ENCODE results near the gene ASTN2. TPM values are rescaled to one million over a fixed set of nuclear protein-coding genes. Genes with fewer than 3 reads are reported as not detected.
"Not testable (repeated sequence)": the region's sequence is repeated elsewhere in the genome, so short reads cannot be mapped to it uniquely, and the experiment has no call there.

Gene ASTN2
- total RNA-seq, 1 donor from 2014 or later: 2.1 TPM

DNA sequence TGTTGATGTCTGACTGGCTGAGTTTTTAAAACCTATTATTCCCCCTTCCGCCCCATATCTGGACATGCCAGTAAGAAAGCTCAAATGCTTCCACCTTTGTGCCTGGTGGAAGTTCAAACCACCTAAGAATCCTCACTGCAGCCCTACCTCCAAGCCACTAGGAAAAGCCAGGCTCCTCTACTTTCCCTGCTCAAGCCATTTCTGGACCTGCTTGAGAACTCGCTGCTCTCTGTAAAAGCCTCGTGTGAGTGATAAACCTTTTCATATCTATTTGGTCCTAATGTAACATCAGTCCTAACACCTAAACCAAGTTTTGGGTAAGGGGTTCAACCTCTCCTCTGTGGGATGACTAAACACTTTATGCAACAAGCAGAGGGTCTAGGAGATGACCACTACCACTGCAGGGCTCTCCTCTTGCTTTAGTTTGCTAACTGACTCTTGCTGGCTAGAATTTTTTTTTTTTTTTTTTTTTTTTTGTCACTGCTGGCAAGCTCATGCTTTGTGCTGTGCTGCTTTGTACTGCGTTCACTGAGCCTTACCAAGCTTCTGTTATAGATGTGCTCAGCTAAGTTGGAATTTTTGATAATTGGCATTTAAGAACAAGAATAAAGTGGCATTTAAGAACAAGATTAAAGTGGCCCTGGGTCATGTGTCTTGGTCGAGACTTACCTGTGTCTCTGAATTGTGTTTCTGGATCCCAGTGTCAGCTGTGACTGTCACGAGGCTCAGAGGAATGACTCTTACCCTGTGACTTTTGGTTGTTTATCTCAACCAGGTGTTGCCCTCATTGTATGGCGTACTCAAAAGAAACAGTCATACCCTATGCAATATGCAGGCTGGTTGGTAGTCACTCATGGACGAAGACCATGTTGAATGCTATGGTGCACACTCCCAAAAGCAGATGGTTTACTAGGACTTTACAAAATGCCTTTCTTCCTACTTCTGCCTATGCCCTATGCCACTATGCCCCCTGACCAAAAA lies 708.3 kb downstream of the ASTN2 start:
- no peak for DNase-seq (ENCODE audit: low read depth, low spot score)

DNA sequence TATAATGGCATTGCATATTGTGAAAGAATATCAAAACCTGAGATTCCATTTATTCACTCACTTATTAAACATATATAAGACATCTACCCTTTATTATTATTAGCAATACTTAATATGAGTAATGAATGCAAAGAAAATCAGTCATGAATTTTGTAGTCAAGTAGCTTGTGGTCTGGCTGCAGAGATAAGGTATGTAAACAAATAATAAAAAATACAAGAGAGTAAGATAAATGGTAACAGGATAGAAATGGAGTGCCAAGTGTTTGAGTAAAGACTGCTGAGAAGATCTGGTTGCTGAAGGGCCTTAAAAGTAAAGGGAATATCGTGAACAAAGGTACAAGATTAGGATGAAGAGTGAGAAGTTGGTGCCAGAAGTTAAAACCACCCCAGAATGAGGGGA lies 709.3 kb downstream of the ASTN2 start:
- DNase-seq (ENCODE audit: low read depth, low spot score): no peak

DNA sequence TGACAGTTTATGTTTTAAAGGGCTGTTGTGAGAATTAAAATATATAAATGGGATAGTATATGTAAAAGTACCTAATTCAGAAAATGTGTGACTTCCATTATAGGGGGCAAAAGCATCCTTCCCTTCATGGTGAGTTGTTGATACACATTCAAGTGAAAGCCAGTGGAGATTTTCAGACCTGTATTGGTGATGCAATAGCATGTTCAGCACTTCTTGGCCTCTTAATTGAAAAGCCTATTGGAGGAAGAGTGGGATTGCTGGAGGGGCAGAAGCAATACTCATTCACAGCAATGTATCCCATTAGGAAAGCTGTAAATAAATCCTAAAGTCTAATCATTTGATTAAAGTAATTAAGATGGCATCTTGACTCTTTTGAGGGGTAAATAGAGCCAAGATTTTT lies 710.4 kb downstream of the ASTN2 start:
- DNase-seq (ENCODE audit: low read depth, low spot score): no peak

DNA sequence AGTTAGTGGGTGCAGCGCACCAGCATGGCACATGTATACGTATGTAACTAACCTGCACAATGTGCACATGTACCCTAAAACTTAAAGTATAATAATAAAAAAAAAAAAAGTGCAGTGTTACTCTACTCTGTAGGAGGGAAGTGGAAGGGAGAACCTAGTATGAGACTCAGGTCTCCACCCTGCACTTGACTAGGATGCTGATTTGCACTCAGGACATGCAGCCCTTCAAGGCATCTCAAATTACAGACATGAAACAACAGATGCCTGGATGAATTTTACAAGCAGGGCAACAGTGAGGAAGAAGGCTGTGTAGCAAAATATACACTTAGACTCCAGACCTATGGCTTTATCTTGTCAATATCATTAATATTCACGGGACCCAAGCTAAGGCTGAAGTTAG lies 711.2 kb downstream of the ASTN2 start:
- no peak for DNase-seq (ENCODE audit: low read depth, low spot score)

DNA sequence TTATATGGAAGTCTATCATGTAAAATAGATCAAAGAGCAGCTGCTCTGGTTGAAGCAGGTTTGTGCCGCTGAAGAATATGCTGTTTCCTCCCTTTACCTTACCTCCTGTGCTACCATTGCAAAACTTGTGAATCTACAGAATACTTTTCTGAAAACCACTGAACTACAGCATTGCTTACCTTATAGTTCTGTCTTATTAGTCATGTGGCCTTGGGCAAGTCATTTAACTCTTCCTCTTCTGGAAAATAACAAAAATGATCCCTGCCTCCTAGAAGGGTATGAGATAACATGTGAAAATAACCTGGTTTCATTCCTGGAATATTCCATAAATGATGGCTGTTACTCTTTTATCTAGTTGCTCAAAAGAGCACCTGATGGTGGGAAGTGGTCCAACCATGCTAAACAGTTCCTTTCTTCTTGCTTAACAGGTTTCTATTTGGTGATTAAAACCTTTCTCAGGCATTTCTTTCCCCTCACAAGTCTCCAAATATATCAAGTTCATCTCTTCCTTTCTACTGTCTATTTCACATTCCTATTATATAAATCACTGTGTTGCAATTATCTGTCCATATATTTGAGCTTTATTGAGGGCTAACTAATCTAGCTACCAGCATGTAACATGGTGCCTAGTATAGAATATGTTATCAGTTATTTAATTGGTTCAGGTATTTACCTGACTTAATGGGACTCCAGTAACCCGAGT lies 712.8 kb downstream of the ASTN2 start:
- no peak for DNase-seq (ENCODE audit: low read depth, low spot score)

DNA sequence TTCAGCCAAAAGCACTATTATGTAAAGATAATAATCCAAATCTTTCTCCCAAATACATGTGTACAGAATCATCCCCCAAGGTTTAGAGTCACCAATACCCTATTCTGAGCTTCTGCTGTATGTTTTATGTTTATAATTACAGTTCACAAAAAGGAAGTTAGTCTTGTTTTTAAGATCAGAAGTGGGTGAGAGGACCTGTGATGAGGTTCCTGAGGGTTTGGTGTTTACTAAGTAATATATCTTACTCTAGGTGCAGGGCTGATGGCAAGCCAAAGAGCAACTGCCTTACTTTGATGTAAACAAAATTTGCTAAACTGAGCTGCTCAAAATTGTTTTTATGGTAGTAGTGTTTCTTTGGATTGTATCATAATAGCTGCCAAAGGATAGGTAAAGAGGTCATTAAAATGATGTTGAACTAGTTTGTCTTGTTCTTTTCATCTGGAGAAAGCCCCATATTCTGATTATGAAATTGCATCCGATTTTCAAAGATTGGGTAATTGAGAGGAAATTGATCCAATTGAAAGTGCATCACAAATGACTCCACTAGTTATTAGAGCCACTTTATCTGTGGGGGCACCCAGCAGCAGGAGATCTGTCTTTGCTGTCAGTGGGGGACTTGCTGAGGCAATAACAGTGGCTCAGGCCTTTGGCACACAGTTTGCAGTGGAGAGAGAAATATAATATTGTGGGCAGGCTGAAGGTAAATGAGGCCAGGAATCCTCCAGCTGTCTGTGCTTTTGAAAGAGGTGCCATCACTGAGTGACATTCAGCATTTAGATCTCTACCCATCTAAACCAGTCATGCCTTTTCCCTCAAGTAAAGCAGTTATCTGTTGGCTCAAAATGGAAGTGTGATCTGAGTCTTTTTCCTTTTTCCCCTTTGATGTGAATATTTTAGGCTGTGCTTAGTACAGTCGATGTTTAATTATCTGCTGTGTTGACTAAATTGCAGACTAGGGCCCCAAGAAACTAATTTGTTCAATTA lies 713.7 kb downstream of the ASTN2 start:
- no peak for DNase-seq (ENCODE audit: low read depth, low spot score)

DNA sequence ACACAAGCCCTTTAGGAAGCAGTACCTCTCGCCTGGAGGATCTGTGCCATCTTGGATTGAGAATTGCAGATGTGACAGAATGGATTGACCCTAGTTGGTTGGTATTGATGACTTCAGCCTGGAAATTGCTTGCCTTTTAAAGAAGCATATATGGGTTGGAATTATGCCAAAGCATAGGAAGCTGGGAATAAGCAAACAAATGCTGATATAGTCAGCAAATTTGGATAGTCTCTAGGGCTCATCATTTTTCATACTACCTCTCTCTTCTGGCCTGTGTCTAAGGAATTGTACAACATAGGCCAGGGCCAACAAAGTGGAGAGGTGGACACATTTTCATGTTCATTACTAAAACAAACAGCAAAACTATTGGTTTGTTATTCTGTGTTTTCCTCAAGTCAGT lies 714.6 kb downstream of the ASTN2 start:
- no peak for DNase-seq (ENCODE audit: low read depth, low spot score)

DNA sequence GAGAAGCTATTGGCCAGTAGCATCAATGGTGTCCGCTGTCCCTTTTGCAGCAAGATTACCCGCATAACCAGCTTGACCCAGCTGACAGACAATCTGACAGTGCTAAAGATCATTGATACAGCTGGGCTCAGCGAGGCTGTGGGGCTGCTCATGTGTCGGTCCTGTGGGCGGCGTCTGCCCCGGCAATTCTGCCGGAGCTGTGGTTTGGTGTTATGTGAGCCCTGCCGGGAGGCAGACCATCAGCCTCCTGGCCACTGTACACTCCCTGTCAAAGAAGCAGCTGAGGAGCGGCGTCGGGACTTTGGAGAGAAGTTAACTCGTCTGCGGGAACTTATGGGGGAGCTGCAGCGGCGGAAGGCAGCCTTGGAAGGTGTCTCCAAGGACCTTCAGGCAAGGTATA lies 717.0 kb downstream of the ASTN2 start:
- no peak for DNase-seq (ENCODE audit: low read depth, low spot score)

DNA sequence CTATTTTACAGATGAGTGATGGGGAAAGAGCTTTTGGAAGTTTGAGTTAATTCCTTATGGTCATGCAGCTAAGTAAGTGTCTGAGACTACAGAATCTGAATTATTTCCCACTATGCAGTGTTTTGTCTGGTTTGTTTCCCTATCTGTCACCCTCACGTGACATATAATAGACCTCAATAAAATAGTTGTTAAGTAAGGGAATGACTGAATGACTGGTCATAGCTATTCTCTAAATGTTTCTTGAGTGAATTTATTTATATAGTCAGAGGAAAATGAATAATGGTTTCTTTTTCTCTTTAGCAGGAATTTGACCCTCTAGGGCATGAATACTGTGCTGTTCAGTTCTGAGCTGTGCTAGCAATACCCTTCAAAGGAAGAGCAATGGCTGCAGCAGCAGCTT lies 717.5 kb downstream of the ASTN2 start:
- DNase-seq (ENCODE audit: low read depth, low spot score): no peak

DNA sequence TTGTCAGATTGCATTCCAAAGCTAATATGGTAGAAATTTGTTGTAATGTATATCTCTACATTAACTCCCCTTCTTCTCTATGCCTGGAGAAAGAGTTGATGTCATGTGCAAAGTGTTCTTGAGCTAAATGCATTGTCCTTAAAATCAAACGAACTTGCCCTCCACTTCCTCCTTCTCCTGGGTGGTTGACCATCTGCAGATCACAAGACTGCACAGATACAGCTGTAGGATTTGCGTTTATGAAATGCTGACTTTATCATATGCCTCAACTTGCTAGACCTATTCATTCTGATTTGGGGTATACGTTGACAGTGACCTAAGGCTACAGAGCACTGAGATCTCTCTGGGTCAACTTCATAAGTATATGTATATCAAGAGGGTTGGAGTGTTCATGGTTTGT lies 719.4 kb downstream of the ASTN2 start:
- DNase-seq (ENCODE audit: low read depth, low spot score): no peak

DNA sequence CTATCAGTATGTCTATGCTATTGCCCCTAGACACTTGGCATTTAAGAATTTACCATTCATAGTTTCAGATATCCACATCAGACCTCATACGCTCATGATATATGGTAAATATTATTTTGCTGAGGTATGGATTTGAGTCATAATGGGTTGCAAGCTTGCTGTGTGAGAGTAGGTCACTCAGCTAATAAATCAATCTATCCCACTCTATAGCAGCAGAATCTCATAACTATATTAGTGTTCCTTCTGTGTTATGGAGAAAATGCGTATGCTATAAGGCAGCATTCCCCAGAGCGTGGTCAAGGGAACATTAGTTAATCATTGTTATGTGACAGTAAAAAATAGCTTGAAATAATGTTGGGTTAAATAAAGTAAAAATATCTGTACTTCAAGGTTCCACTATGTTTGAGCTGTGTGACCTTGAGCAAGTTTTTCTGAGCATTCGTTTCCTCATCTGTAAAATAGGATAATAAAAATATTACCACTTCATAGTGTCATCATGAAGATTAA lies 720.0 kb downstream of the ASTN2 start:
- no peak for DNase-seq (ENCODE audit: low read depth, low spot score)

DNA sequence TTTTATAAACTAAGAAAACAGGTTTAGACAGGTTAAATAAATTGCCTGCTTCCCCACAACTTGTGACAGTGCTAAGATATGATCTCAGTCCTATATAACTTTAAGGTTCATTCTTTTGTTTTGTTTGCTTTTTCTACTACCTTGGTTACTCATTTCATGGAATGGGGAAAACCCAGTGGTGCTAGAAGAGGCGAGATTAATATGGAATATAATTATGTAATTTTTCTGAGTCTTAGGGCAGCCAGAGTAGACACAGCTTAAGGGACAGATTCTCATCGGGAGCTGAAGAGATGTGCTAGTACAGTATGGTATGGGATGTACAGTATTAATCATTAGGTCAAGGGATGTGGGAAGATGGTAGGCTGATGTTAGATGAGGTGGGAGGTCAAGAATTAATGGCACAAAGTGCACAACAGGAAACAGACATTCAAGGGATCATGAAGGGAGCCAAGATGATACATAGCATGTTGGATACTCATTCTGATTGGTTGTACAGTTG lies 721.6 kb downstream of the ASTN2 start:
- no peak for DNase-seq (ENCODE audit: low read depth, low spot score)

DNA sequence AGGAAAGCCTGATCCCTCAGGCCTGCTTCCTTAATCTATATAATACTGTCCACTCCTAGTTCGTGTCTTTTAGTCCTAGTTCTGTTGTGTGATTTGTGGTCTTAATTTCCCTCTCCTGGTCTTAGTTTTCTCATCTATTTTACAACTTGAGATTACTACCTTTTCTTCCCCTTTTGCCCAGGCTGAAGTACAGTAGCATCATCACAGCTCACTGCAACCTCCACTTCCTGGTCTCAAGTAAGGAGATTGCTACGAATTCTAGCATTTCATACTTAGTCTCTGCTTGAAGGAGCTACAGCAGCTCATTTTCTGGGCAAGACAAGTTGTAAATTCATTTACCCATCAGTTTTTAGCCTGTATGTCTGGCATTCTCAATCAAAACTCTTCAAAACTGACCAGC lies 722.2 kb downstream of the ASTN2 start:
- DNase-seq (ENCODE audit: low read depth, low spot score): no peak

DNA sequence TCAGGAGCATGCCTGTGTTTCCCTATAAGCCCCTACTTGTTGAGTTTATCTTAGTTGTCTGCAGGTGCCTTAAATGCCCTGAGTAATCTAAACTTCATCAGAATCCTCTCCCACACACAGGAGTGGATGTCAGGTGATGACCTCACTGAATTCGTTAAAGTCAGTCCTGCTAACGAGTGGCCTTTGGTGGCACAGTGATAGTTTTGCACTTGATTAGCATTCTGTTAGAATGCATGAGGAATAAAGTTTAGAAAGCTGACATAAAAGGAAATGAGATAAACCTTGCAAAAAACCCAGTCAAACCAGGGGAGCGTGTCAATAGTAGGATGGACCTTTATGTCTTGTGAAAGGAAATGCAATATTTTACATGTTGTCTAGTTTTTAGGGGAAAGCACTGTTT lies 723.2 kb downstream of the ASTN2 start:
- no peak for DNase-seq (ENCODE audit: low read depth, low spot score)

DNA sequence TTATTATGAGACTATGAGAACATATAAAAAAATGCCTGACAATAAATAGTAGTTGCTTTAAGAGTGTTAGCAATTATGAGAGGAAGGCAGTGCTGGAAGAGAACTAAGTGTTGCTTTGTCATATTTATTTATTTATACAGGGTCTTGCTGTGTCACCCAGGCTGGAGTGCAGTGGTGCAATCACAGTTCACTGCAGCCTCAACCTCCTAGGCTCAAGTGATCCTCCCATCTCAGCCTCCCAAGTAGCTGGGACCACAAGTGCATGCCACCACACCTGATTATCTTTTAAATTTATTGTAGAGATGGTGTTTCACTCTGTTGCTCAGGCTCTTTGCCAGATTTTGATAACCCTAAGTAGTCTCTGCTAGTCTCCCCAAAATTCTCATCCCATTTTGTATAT lies 724.1 kb downstream of the ASTN2 start:
- not testable (repeated sequence) for DNase-seq (ENCODE audit: low read depth, low spot score)

DNA sequence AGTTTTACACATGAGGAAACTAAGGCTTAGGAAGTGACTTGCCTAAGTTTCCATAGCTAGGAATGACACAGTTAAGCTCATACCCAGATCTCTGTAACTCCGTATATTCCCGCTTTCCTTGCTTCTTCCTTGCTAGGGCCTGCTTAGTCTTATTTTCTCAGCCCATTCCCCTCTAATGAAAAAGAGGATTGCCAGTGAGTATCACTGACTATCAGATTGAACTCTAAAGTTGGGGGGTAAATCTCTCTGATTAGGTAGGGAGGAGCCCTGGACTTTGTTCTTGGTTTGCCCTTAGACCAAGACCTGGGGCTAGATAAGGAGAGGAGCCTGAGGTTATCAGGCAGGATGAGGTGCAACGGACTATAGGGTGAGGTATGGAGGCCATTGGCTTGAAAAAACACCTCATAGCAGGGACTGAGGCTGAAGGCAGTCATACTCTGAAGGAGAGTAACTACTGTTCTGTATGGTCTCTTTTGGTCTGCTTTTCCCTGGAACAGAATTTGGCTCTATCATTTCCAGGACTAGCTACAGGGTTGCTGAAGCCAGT lies 725.3 kb downstream of the ASTN2 start:
- DNase-seq (ENCODE audit: low read depth, low spot score): no peak

DNA sequence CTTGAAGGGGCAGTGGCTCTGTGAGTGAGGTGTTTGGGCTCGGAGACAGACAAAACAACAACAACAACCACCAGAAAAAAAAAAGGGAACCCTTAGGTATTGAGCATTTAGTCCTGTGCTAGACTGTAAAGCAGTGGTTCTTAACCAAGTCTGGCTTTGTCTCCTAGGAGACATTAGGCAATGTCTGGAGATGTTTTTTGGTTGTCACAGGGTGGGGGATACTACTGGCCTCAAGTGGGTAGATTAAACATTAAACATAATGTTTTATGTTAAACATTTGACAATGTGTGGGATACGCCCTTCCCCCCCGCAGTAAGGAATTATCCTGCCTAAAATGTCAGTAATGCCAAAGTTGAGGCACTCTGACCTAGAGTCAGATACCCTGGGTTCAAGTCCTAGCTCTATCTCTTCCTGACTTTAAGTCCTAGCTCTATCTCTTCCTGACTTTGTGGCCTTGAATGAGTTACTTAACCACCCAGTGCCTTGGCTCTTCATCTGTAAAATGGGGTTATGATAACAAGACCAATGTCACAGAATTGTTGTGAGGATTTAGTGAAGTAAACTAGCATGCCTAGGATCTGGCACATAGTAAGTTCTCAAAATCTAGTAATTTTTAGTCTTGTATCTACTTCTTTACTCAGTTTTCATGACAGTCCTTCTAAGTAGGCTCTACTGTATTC lies 725.9 kb downstream of the ASTN2 start:
- no peak for DNase-seq (ENCODE audit: low read depth, low spot score)

DNA sequence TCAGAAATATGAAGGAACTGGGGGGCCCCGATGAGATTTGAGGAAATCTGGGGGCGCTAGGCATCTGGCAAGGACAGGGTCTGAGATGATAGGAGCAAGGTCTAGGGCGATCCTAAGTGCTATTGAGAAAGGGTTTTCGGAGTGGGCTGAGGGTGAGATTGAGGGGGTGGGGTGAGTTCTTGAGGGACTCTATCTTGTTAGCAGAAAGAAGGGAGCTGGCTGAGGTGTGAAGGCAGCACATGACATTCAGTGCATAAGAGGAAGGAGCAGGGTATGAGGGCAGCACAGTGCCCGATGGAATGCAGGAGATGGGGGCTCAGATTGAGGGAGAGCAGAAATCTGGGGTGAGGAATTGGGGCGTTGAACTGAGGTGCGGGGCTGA lies 727.1 kb downstream of the ASTN2 start:
- DNase-seq (ENCODE audit: low read depth, low spot score): no peak

DNA sequence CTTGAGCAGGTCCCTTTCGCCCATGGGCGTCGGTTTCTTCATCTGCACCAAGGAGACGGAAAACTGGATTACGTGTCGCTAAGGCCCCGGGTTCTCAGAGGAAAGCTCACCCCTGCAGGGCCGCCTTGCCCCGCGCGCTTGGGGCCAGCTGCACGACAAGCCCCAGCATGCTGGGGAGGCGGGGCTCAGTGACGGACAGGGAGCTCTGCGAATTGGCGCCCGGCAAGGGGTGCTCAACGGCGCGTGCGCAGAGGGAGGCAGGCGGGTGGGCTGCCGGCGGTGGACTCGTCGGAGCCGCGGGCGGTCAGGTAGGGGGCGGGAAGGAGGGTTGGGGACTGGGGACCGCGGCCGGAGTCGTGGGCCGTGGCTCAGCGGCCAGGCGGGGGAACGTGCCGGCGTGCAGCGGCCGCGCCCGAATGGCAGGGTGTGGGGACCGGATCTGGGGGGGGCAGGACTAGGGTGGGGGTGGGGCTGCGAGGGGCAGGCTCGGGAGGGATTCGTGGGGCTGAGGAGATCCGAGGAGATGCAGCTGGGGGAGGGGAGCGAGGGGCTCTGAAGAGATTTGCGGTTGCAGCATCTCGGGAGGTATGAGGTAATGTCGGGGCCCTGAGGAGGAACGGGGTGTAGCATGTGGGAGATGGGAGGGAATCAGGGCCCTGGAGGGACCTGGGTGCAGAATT lies 727.6 kb downstream of the ASTN2 start, which contains the start of gene TRIM32:
TRIM32 (plus strand) TSS at position 232 of the 680 bp plus-strand sequence. CDS start 10,438 bp downstream, outside the sequence.
- peak; percentile 47 for DNase-seq (ENCODE audit: low read depth, low spot score)

DNA sequence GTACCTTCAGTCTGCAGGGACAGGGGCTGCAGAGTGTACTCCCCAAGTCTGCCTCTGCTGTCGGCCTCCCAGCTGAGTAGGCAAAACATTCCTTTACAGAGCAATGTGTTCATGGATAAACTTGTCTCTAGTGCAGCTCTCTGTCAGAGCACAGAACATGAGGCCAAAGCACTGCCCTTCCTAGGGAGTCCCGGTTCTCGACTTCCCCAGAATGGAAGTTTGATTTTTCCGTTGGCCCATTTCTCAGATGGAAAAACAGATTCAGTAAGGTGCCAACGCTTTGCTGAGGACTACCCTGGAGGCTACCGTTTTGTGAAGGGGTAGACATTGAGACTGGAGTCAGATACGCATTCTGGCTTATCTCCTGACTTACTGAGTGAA lies 728.2 kb downstream of the ASTN2 start:
- no peak for DNase-seq (ENCODE audit: low read depth, low spot score)
